Measurements from ENCODE around the gene TP53.

TP53 gene

GRCh38 chr17:7687072-7687907 lies at the start of gene TP53:
Gene TP53, minus strand, starts transcription at chr17:7687490. Its CDS starts 10,896 bp downstream, at chr17:7676594.
- DNase-seq = peak; percentile 82 to 89 (median 86)

- no peak for DNase-seq
Observed at GRCh38 chr17:7732981-7733539, 45.8 kb upstream of the TP53 start.

- no peak for DNase-seq
Observed at GRCh38 chr17:7729816-7730215, 42.5 kb upstream of the TP53 start.

- no peak for DNase-seq
Observed at GRCh38 chr17:7727886-7728285, 40.6 kb upstream of the TP53 start.

- no peak for DNase-seq
Observed at GRCh38 chr17:7721612-7722011, 34.3 kb upstream of the TP53 start.

GRCh38 chr17:7720125-7720524 lies 32.8 kb upstream of the TP53 start:
- no peak for DNase-seq

GRCh38 chr17:7719661-7720060 lies 32.4 kb upstream of the TP53 start:
- no peak for DNase-seq

GRCh38 chr17:7717756-7718350 lies 30.6 kb upstream of the TP53 start:
- peak in 2 of 6 experiments; percentile 18 to 24 for DNase-seq

- DNase-seq = peak in 1 of 6 experiments; percentile 22
Observed at GRCh38 chr17:7716901-7717755, 29.8 kb upstream of the TP53 start, which contains the start of gene DNAH2. Gene DNAH2, plus strand, starts transcription at chr17:7717744. Its CDS starts 1,991 bp downstream, at chr17:7719735.

- DNase-seq = no peak
Observed at GRCh38 chr17:7715936-7716886, 28.9 kb upstream of the TP53 start.

- no peak for DNase-seq
Observed at GRCh38 chr17:7714721-7715594, 27.7 kb upstream of the TP53 start.

GRCh38 chr17:7713782-7714181 lies 26.5 kb upstream of the TP53 start:
- DNase-seq = no peak

- no peak for DNase-seq
Observed at GRCh38 chr17:7712111-7712771, 25.0 kb upstream of the TP53 start.

- DNase-seq = no peak
Observed at GRCh38 chr17:7711051-7711755, 23.9 kb upstream of the TP53 start.

- DNase-seq = no peak
Observed at GRCh38 chr17:7710301-7710700, 23.0 kb upstream of the TP53 start.

GRCh38 chr17:7709031-7709430 lies 21.7 kb upstream of the TP53 start:
- no peak for DNase-seq

GRCh38 chr17:7707858-7708750 lies 20.8 kb upstream of the TP53 start:
- DNase-seq = no peak

- no peak for DNase-seq
Observed at GRCh38 chr17:7707446-7707845, 20.2 kb upstream of the TP53 start.
